ENCODE data around the gene LPP. TPM values are rescaled to one million over a fixed set of nuclear protein-coding genes. Genes with fewer than 3 reads are reported as not detected.

LPP gene
- total RNA-seq, 1 donor from 2014 or later: 26.3 TPM

DNA sequence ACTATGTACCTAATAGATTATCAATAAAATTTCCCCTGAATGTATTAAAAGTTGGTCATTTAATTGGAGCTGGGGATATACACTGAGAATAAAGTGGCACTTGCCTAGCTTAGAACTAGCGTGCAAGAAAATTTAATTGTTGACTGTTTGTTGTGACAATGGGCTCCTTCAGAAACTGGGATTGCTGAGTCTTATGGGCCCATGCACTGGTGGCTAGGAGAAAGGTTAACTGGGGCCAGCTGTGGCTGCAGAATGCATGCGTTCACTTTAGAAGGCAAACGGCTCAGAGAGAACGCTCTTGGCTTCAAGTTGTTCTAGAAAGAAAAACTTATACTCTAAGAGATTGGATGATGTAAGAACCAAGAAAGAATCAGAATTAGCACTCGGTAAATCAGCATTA, 18.7 kb upstream of the LPP start:
- no peak for DNase-seq (ENCODE audit: low read depth)

DNA sequence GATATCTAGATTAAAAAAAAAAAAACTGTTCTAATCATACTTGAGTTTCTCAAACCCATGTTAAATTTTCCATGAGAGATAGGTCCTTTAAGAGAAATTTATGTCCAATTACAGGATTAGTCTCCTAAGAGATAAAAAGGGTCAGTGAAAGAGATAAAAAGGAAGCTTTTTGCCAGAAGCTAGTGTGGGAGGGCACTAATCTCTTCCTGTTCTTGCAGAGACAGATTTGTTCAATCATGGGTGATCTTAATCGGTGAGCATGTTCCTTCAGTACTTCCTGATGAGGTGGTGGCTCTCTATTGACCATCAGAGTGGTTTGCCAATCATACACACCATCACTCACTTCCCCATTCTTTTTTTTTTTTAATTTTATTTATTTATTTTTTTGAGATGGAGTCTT, 16.9 kb upstream of the LPP start:
- no peak for DNase-seq (ENCODE audit: low read depth)

GRCh38 chr3:188139466-188139865, 14.5 kb upstream of the LPP start:
- DNase-seq (ENCODE audit: low read depth): peak; percentile 40

- DNase-seq (ENCODE audit: low read depth): no peak
Measured at GRCh38 chr3:188146219-188146618, 7.7 kb upstream of the LPP start.

- DNase-seq (ENCODE audit: low read depth): no peak
Measured at GRCh38 chr3:188147782-188148181, 6.2 kb upstream of the LPP start.

DNA sequence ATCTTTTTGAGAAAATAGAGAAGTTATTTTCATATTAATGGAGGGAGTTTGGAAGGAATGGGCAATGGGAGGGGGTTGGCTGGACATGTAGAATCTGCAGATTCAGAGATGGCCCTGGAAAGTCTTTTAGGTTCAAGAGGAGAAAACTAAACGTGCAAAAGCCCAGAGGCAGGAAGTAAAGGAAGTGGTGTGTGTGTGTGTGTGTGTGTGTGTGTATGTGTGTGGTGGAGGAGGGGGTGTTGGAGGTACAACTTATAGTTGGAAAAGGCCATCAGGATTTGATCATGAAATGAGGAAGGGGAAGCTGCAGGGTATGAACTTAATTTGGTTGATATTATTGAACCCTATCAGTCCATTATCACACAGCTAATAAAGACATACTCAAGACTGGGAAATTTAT, 5.6 kb upstream of the LPP start:
- DNase-seq (ENCODE audit: low read depth): no peak

GRCh38 chr3:188149587-188149986, 4.4 kb upstream of the LPP start:
- DNase-seq (ENCODE audit: low read depth): no peak

- no peak for DNase-seq (ENCODE audit: low read depth)
Measured at GRCh38 chr3:188150982-188151381, 3.0 kb upstream of the LPP start.

- DNase-seq (ENCODE audit: low read depth): no peak
Measured at GRCh38 chr3:188151438-188151837, 2.5 kb upstream of the LPP start.

GRCh38 chr3:188152660-188153436, 1.1 kb upstream of the LPP start:
- peak; percentile 66 for DNase-seq (ENCODE audit: low read depth)

DNA sequence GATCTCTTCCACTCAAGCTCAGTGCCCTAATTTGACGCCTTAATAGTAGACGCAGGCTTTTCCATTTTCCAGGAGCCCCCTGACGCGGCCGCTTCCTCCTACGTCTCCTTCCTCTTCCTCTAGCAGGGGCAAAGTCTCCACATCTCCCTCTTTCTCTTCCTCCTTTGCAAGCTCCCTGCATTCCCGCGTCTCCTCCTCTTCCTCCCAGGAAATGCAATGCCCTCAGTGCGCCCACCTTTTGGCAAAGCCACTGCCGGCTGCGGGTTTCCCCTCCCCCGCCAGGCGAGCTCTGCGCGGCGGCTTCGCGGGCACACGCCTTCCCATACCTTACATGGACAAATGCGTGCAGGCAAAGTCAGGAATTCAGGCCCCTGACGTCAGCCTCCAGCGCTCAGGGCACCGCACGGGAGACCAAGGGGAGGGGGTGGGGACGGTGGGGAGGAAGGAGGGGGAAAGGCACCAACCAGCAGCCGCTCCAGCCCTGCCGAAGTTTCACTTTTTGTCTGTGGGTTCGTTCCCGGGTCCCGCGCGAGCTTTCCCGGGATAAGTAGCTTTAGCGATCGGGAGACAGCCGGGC, 432 bp upstream of the LPP start:
- peak; percentile 88 for DNase-seq (ENCODE audit: low read depth)

GRCh38 chr3:188154809-188155574, 1.0 kb downstream of the LPP start:
- peak; percentile 25 for DNase-seq (ENCODE audit: low read depth)

DNA sequence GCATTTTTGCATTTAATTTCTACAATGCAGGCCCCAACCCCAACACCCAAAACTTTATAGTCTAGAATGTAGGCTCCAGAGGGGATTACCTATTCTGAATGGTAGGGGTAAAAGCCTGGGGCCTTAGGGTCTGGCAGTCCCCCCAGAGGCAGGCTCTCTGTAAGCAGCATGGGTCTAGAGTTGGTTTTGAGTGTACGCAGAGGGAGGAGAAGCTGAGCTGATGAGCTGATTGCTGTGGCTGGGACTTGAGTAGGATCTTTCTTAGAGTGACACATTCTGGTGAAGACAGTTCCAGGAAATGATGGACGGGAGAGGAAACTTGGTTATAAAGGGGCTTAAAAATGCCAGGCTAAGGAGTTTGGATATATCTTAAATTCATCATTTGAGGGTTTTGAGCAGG, 2.1 kb downstream of the LPP start:
- no peak for DNase-seq (ENCODE audit: low read depth)

GRCh38 chr3:188157407-188157806, 3.5 kb downstream of the LPP start:
- no peak for DNase-seq (ENCODE audit: low read depth)

DNA sequence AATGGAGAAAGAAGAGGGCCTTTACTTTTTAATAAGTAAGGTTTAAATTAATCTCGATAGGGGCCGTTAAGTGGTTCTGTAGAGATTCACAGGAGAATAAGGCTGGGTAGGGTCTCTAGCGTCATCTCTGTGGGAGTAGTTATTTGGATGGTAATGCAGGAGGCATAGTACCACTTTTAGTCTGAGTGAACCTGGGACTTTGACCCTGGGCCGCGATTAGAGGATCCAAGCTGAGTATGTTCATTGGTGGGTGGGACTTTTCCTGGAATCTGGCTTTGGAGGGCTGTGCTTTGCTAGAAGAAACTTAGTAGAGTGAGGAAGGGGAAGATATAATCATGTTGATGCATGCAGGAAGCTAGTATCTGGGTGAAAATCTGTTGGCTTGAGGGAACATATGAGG, 4.0 kb downstream of the LPP start:
- DNase-seq (ENCODE audit: low read depth): no peak

DNA sequence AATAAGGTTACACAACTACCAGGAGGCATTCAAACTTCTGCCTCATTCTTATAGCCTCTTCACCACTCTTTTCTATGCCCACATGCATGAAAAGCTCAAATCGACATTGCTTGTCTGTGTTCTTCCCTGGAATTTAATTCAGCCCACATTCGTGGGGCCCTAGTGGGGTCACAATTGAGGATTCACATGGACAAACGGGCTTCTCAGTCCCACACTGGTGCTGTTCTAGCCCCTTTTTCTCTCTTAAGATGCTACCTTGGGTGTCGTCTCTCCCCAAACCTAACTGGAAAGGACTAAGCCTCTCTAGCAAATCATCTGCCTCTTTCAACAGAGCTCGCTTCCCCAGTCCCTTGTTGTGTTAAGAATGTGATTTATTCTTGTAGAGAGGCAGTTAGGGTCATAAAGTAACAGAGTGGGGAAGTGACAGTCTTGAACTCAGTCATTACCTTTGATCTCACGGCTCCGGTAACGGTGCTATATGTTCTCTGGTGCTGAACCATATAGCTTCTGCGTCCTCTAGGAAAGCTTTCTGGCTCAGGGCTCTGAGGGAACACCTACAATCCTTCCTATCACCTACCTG, 4.9 kb downstream of the LPP start:
- DNase-seq (ENCODE audit: low read depth): peak; percentile 33

GRCh38 chr3:188160751-188161150, 6.8 kb downstream of the LPP start:
- DNase-seq (ENCODE audit: low read depth): no peak

GRCh38 chr3:188164248-188164687, 10.3 kb downstream of the LPP start:
- no peak for DNase-seq (ENCODE audit: low read depth)

DNA sequence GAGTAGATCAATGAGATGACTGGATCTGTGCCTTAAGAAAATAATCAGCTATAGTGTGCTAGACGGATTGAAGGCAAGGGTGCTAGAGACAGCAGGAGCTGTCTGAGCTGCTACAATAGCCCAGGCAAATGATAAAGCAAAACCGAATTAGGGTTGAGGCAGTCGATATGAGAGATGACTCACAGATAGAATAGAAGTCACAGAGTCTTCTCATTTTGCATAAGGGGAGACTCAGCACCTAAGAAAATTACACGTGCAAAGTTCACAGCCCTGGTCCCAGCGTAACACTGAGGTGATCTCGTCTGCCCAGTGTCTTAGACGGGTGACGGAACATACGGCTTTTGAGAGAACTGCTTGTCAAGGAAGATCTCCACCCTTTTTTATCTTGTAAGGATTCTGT, 11.6 kb downstream of the LPP start:
- no peak for DNase-seq (ENCODE audit: low read depth)

DNA sequence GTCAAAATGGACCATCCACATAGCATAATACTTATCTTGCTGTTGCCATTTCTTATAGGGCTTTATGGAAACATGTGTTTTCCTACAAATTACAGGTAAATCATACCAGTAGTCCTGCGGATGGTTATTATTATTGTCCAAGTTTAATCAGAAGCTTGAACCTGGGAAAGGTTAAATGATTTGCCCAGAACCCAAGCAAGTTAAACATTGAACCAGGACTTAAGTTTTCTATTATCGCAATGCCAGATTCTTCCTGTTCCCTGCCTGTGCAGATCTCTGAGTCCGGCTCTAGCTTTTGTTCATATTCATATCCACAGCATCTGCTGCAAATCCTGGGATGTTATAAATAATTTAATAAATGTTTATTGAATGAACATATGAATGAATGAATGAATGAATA, 12.5 kb downstream of the LPP start:
- no peak for DNase-seq (ENCODE audit: low read depth)

GRCh38 chr3:188168186-188168585, 14.2 kb downstream of the LPP start:
- DNase-seq (ENCODE audit: low read depth): no peak

DNA sequence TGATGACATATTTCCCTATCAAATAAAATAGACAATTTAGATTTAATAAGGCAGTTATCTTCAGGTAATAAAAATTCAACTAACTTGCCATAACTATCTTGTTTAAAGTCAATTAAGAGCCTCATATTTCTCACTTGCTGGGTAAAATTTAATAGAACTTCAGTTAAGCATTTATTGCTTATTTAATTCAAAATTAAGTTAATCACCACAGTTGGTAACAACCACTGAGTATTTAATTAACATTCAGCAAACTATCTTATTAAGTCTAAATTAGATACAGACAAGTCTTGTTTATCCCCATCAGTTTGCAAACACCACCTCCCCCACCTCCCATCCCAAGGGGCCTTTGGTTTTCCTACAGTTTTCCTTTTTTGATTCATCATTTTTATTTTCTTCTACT, 14.7 kb downstream of the LPP start:
- DNase-seq (ENCODE audit: low read depth): no peak

Measured in myocyte (in vitro differentiated cells).